SK-N-SH treated with all-trans-retinoic acid at 6 μM for 48 hours (cell line): Measurements from ENCODE around the gene MRPL4.

Experiments used
- ARNTL ChIP-seq: fragments of 450-650 bp; formaldehyde crosslinking; IDR thresholded peaks from 2 replicates; pipeline ENCODE4 v1.5.0; 2020; ENCODE audit warnings: low read depth, mild to moderate bottlenecking, moderate library complexity, borderline replicate concordance
- CSDC2 ChIP-seq: fragments of 250-450 bp; sonication (Bioruptor Pico); IDR thresholded peaks from 2 replicates; pipeline ENCODE4 v1.5.0; 2020; ENCODE audit warnings: mild to moderate bottlenecking, moderate library complexity
- ISL1 ChIP-seq: fragments of 250-450 bp; sonication (Bioruptor Pico); IDR thresholded peaks from 2 replicates; pipeline ENCODE4 v2.1.2; 2022; ENCODE audit warnings: mild to moderate bottlenecking, moderate library complexity
- PPARA ChIP-seq: fragments of 250-450 bp; sonication (Bioruptor Pico); IDR thresholded peaks from 2 replicates; pipeline ENCODE4 v1.5.0; 2020; ENCODE audit warnings: mild to moderate bottlenecking, borderline replicate concordance
- RARB ChIP-seq: fragments of 250-450 bp; sonication (Bioruptor Pico); IDR thresholded peaks from 2 replicates; pipeline ENCODE4 v1.8.0; 2021; ENCODE audit warnings: mild to moderate bottlenecking, moderate library complexity
- SNAI2 ChIP-seq: fragments of 250-450 bp; sonication (Bioruptor Pico); IDR thresholded peaks from 2 replicates; pipeline ENCODE4 v1.5.0; 2020; ENCODE audit warnings: mild to moderate bottlenecking, moderate library complexity
- ZFP30 ChIP-seq: fragments of 450-650 bp; formaldehyde crosslinking; IDR thresholded peaks from 2 replicates; pipeline ENCODE4 v1.5.0; 2022; ENCODE audit warnings: mild to moderate bottlenecking, moderate library complexity

- TF ChIP-seq PPARA (CRISPR knock-in tag): no peak
- TF ChIP-seq ARNTL (CRISPR knock-in tag): no peak
- TF ChIP-seq CSDC2 (CRISPR knock-in tag): no peak
- TF ChIP-seq ZFP30 (CRISPR knock-in tag): no peak
- TF ChIP-seq ISL1 (CRISPR knock-in tag): no peak
- no peak for TF ChIP-seq RARB (CRISPR knock-in tag)
- no peak for TF ChIP-seq SNAI2
Measured at GRCh38 chr19:10283301-10284064, 31.5 kb downstream of the MRPL4 start.
